UCSD-AML1 (cell line): Measurements from ENCODE around the gene SEC14L5.
"Not testable (repeated sequence)": the region's sequence is repeated elsewhere in the genome, so short reads cannot be mapped to it uniquely, and the experiment has no call there.

ENCODE experiments used
- DNase-seq: peaks from one replicate; lab custom pipeline; 2025; ENCODE audit not compliant: unreplicated experiment; lab: John Stamatoyannopoulos, UW

SEC14L5 gene

DNA sequence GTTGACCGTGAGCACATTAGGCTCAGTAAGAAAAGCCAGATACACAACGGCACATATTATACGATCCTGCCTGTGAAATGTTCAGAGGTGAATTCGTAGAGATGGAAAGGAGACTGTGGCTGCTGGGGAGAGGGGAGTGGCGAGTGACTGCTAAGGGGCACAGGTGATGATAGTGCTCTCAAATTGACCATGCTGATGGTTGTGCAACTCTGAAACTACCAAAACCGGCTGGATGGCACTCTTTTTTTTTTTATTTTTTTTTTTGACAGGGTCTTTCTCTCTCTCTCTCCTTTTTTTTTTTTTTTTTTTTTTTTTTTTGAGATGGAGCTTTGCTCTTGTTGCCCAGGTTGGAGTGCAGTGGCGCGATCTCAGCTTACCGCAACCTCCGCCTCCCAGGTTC lies 8.1 kb upstream of the SEC14L5 start:
- DNase-seq: no peak

DNA sequence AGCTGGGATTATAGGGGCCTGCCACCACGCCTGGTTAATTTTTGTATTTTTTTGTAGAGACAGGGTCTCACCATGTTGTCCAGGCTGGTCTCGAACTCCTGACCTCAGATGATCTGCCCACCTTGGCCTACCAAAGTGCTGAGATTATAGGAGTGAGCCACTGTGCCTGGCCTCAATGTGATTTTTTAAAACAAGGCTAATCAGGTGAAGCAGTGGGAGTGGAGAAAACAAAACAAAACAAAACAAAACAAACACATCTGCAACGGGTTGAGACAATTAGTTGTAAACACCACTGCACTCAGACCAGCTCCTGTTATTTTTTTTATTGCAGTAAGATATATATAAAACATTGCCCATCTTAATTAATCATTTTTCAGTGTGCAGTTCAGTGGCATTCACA lies 6.5 kb upstream of the SEC14L5 start:
- not testable (repeated sequence) for DNase-seq

DNA sequence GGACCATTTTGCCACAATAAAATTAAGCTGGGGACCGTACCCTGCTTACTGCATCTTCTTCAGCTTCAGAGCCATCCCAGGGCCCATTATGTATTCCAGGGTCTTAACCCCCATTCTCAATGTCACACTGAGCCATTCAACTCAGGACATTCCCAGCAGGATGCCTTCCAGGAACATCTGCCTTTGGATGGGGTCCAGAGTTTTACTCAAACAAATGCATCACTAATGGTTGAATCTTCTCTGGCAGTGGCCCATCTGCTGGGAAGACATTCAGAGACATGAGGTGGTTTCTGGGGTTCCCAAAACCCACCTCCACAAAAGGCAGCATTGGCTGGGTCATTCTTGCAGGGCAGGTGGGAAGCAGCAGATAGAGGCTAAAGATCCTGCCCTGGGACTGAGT lies 3.4 kb upstream of the SEC14L5 start:
- no peak for DNase-seq

DNA sequence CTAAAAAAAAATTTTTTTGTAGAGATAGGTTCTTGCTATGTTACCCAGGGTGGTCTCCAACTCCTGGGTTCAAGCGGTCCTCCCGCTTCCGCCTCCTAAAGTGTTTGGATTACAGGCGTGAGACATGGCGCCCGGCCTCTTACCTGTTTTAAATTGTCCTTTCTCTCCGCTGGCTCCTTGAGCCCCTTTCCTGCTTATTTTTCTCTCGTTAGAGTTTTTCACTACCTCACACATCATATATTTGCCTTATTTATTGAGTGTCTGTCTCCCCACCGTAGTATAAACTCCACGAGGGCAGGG lies 760 bp upstream of the SEC14L5 start:
- no peak for DNase-seq

DNA sequence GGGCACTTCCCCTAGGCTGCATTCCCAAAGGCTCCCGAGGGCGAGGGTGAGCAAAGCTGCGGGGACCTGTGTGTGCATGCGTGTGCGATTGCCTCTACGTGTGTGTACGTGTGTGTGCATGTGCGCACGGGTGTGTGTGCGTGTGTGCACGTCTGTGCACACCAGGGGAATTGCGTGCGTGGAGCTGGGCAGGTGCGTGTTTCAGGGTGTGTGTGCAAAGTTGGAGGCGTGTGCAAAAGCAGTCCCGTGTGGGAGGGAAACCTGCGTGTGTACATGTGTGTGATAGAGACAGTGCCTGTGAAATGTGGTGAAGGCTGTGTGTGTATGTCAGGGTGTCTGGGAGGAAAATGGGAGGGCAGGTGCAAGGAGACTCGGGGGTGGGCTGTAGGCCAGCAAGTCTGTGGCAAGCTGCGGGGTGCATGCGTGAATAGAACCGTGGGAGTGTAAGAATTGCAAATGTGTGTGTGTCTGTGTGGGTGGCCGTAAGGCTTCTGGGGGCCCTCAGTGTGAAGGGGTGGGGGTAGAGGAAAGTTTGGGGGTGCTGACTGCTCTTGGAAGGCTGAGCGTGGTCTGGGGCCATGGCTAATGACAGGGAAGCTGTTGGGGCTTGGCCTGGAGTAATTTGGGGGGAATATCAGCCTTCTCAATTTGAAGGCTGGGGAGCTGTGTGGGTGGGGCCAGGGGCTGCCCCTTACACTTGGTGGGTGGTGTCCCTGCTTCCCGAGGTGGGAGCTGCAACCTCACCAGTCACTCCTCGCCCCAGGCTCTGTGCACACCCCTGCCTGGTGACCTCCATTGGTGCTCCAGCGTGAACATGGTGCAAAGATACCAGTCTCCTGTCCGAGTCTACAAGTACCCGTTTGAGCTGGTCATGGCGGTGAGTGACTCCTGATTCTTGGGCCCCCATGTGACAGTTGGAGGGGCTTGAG lies 644 bp downstream of the SEC14L5 start:
- DNase-seq: no peak

DNA sequence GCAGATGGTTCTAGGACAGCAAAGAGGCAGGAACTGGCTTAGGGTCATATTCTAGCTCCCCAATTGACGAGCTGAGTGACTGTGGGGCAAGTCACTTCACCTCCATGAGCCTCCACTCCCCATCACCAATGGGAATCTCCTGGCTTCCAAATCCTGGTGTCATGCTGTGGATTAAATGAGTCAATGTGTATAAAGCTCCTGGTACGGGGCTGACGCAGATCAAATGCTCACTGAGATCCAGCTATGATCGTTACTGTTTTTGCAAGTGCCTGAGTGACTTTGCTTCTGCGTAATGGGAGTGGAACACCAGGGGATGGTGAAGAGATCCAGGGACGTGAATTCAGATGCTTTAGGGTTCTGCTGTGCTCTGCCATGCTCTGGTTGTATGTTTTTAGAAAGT lies 2.4 kb downstream of the SEC14L5 start:
- DNase-seq: no peak

DNA sequence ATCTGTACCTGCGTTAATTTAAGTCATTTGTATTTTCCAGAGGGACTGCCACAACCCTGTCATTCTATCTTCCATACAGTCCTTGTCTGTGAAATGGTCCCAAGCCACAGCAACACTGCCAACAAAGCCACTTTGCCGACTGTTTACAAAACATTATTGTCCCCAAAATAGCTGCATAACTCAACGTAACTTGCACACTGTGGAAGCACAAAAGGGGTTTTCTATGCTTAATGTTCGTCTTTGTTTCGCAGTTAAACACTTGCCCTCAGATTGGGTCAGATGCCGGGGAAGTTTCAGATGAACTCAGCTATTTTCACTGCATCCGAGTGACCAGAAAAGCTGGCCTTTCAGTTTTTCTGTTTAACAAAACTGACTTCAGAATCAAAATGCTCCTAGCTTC lies 4.6 kb downstream of the SEC14L5 start:
- DNase-seq: no peak

DNA sequence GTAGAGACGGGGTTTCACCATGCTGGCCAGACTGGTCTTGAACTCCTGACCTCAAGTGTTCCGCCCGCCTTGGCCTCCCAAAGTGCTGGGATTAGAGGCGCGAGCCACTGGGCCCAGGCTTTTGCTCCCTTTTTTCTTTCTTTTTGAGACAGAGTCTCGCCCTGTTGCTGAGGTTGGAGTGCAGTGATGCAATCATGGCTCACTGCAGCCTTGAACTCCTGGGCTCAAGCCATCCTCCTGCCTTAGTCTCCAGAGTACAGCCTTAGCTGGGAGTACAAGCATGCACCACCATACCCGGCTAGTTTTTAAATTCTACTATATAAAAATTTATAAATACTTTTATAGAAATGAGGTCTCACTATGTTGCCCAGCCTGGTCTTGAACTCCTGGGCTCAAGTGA lies 5.4 kb downstream of the SEC14L5 start:
- DNase-seq: not testable (repeated sequence)

DNA sequence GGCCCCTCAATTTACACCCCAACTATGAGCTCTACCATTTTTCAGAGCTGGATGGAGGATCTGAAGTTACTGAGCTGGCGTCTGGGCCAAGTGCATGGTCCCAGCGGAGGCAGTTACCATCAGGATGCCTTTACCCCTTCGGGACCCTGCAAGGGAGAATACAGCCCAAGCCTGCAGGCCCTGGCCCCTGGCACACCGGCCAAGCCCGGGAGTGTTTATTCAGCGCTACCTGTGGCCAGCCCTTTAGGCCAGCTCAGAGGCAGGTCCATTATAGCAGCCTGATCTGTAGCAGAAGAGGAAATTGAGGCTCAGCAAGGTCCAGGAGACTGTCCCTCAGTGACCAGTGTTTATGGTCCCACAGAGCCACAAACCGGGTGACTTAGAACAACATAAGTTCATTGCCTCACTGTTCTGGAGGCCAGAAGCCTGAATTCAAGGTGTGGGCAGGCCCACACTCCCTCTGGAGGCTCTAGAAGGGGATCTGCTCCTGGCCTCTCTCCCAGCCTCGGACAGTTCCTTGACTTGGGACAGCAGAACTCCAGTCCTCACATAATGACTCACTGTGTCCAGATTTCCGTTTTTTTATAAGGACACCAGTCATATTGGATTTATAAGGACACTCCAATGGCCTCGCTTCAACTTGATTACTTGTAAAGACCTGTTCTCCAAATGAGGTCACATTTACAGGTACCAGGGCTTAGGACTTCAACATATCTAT lies 8.8 kb downstream of the SEC14L5 start:
- no peak for DNase-seq

DNA sequence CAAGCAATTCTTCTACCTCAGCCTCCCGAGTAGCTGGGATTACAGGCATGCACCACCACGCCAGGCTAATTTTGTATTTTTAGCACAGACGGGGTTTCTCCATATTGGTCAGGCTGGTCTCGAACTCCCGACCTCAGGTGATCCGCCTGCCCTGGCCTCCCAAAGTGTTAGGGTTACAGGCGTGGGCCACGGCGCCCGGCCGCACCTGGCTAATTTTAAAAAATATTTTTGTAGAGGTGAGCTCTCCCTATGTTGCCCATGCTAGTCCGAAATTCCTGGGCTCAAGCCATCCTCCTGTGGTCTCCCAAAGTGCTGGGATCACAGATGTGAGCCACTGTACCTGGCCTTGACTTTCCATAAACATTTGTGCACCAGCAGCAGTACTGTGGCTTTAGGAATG lies 10.1 kb downstream of the SEC14L5 start:
- not testable (repeated sequence) for DNase-seq

DNA sequence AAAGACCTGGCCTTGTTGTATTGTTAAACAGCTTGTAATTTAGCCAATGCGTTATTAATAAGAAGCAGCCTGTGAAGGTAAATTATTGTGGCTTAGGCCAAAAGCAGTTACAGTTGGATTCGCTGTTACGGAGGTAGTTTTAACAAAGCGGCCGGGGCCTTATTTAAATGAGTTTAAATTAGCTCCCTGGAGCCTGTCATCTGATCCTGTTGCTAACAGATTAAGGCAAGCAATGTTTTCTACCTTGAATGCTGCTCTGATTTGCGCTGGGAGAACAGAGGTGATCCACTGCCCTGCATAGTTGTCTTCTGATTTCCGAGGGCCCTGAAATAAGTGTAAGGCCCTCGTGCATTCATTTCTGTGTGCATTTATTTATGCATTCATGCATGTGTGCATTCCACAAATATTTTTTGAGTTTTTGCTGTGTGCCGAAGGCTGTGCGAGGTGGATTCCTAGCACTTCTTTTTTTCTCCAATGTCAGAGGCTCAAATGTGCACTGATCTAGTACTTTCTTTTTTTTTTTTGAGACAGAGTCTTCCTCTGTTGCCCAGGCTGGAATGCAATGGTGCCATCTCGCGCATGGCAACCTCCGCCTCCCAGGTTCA lies 10.9 kb downstream of the SEC14L5 start:
- no peak for DNase-seq

DNA sequence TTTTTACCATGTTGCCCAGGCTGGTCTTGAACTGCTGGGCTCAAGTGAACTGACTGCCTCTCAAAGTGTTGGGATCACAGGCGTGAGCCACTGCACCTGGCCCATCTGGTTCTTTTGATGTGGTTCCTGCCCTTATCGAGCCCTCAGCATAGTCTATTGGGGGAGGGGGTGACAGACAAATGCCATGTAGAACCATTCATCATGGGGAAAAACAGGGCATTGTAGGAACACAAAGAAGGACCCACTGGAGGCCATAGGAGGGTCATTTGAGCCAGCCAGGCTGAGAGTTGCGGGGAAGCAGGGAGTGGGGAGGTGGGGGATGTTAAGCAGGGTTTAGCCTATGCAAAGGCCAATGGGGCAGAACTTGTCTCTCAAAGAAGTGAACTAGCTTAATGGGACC lies 11.9 kb downstream of the SEC14L5 start:
- no peak for DNase-seq

DNA sequence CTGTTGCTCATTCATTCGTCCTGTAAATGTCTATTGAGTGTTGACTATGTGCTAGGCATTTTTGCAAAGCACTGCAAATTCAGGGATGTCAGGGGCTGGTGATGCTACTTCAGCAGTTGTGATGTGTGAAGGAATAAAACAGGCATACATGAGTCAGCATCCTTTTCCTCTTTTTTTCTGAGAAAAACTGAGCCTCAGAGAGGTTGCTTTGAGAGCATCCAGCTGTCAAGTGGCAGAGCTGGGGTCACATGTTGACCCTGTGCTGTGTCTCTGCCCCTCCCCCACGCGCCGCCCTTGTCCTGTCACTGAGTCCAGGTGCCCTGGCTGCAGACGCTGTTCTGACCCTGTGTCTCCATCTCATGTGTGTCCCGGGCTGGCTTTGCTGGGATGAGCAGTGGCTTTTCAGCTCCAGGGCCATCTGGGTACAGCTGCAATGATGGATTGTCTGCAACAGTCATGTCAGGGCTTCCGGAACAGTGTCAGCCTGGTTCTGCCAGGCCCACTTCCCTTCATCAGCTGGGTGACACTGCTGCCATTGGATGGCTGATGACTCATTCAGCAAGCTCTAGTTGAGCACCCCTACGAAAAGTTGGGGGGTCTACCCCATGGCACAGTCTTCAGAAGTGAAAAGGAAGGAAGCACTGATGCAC lies 14.9 kb downstream of the SEC14L5 start:
- DNase-seq: no peak

DNA sequence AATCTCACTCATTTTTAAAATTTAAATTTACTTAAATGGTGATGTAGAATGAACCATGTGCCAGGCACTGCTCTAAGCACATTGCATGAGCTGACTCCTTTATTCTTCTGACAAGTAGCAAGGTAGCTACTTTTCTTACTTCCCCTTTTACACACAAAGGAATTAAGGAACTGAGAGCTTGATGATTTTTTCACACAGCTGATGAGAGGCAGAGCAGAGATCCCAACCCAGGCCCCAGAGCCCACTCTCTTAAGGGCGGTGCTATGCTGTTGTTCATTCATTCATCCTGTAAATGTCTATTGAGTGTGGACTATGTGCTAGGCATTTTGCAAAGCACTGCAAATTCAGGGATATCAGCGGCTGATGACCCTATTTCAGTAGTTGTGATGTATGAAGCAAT lies 17.9 kb downstream of the SEC14L5 start:
- DNase-seq: no peak

DNA sequence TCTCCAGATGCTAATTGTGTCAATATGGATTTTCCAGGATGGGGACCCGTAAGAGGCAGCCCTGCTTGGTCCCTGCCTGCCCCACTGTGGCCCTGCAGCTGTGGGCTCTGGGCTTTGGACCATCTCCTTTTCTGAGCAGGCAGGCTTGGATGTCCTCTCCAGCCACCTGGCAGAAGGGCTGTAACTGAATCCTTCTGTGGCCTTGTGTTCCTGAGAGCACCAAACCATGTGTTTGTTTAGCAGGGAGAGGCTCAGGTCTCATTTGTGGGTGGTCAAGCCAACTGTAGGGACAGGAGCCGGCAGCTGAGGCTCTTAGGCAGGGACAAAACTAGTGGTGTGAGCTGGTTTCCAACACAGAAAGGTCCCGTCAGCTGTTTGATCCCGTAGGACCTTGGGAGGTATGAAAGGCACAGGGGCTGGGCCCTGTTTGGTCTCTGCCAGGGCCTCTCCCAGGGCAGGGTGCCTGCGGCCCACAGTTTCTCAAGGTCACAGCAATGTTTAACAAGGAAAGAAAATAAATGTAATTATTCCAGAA lies 18.5 kb downstream of the SEC14L5 start:
- DNase-seq: no peak

DNA sequence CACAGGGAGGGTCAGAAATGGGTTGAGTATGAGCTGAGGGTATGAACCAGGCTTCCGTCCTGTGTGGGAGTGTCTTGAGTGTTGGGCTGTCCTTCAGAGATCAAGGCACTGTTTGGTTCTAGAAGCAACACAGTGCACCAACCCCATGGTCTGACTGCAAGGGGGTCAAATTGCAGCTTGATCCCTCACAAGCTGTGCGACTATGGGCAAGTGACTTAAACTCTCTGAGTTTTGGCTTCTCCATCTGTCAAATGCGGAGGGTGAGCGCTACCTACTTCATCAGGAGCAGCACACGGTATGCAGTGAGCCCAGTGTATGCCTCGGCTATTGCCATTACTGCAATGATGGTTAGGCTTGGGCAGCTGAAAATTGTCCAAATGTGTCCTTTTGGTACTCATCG lies 21.0 kb downstream of the SEC14L5 start:
- DNase-seq: no peak

DNA sequence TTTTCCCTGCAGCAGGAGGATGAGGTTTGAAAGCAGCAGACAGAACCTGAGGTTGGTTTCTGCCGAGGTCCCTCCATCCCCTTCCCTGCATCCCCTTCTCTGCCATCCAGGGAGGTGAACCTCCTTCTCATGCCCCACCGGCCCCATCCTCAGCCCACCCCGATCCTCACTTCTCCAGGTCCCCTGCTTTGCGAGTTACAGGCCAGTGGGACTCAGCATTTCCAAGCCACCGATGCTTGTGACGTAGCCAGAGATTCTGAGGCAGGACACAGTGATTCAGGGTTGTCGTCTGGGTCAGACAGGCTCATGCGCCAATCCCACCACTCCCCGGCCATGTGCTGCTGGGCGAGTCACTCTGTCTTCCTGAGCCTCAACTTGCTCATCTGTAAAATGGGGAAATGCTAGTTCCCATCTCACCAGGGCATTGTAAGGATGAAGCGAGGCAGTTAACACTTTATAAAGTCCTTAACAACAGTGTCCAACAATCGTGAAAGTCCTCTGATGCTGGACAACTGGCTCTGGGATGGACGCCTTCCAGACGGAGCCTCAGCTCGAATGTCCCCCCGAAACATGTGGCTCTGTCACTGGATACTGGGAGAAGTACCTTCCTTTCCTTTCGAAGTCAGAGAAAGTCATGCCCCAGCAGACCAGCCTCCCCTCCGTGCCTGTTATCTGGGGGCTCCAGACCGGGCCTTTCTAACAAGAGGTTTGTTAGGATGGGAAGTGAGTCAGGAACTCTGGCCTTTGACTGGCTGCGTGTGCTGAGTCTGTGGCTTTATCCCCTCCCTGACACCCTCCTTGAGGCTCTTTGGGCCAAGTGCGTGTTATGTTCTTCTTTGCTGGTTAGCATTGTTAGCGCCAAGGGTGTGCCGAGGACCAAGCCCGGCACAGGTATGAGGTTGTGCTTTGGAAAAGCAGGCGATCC lies 21.9 kb downstream of the SEC14L5 start:
- DNase-seq: peak; percentile 57

DNA sequence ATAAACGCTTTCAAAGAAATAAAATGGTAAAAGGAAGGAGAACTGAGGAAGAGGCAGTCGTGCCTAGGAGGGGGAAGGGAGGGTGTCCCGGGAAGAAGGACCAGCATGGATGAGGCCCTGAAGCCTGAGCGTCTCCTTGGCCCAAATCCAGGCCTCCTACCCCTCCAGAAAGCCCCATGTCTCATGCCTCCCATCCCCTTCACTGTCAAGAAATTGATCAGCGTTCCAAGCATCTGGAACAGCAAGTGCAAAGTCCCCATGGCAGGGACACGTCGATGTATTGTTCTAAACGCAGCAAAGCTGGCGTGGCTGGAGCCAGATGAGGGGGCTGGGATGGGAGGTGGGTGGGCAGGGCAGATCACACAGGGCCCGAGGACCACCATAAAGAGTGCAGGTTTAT lies 22.6 kb downstream of the SEC14L5 start:
- DNase-seq: no peak

DNA sequence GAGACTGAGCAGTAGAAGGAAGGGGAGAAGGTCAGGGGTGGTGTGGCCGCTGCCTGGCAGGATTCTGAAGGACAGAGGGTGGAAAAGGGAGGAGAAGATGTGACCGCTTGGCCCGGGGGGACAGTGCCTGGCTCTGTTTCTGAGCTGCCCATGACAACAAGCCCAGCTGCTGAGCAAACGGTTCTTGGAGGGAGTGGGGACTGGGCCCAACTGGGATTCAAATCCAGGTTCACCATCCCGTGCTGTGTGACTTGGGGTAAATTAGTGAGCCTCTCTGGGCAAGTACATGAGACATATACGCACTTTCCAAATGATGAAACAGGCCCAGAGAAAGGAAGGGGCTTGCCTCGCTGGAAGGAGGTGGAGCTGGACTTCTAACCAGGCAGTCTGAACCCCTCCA lies 23.3 kb downstream of the SEC14L5 start:
- DNase-seq: no peak
